NCI-H1048 (cell line): Measurements from ENCODE around the gene IL31.

Experiments used
- DNase-seq: peaks from one replicate; lab custom pipeline; 2025; lab: John Stamatoyannopoulos, UW

IL31 gene

GRCh38 chr12:122155705-122156104 lies 18.3 kb downstream of the IL31 start:
- DNase-seq = no peak

- DNase-seq = no peak
Observed at GRCh38 chr12:122152754-122153153, 21.3 kb downstream of the IL31 start.

GRCh38 chr12:122150127-122150681 lies 23.8 kb downstream of the IL31 start:
- DNase-seq = no peak

- DNase-seq = no peak
Observed at GRCh38 chr12:122148657-122149056, 25.4 kb downstream of the IL31 start.

- no peak for DNase-seq
Observed at GRCh38 chr12:122147514-122148290, 26.3 kb downstream of the IL31 start.

GRCh38 chr12:122145505-122146330 lies 28.3 kb downstream of the IL31 start:
- no peak for DNase-seq

- DNase-seq = no peak
Observed at GRCh38 chr12:122144885-122145284, 29.1 kb downstream of the IL31 start.

- DNase-seq = no peak
Observed at GRCh38 chr12:122142857-122143256, 31.2 kb downstream of the IL31 start.

GRCh38 chr12:122141911-122142725 lies 31.9 kb downstream of the IL31 start:
- DNase-seq = no peak

- no peak for DNase-seq
Observed at GRCh38 chr12:122140467-122141257, 33.4 kb downstream of the IL31 start.

- DNase-seq = no peak
Observed at GRCh38 chr12:122139941-122140340, 34.1 kb downstream of the IL31 start.

GRCh38 chr12:122139266-122139665 lies 34.8 kb downstream of the IL31 start:
- no peak for DNase-seq

GRCh38 chr12:122138616-122139015 lies 35.4 kb downstream of the IL31 start:
- no peak for DNase-seq

- DNase-seq = no peak
Observed at GRCh38 chr12:122138181-122138580, 35.8 kb downstream of the IL31 start.

GRCh38 chr12:122137681-122138080 lies 36.3 kb downstream of the IL31 start:
- DNase-seq = no peak

GRCh38 chr12:122137229-122137628 lies 36.8 kb downstream of the IL31 start:
- no peak for DNase-seq

- no peak for DNase-seq
Observed at GRCh38 chr12:122135437-122136031, 38.5 kb downstream of the IL31 start.

GRCh38 chr12:122133192-122133950 lies 40.6 kb downstream of the IL31 start:
- DNase-seq = no peak

GRCh38 chr12:122130150-122130549 lies 43.9 kb downstream of the IL31 start:
- DNase-seq = no peak

GRCh38 chr12:122129131-122129530 lies 44.9 kb downstream of the IL31 start:
- DNase-seq = no peak
